ENCODE results near the gene MTFP1.
"Not testable (repeated sequence)": the region's sequence is repeated elsewhere in the genome, so short reads cannot be mapped to it uniquely, and the experiment has no call there.

MTFP1 gene

GRCh38 chr22:30402028-30402765, 23.4 kb upstream of the MTFP1 start:
- DNase-seq, result no peak

- DNase-seq, result not testable (repeated sequence)
These were observed 22.8 kb upstream of the MTFP1 start for GRCh38 chr22:30402766-30403104.

DNA sequence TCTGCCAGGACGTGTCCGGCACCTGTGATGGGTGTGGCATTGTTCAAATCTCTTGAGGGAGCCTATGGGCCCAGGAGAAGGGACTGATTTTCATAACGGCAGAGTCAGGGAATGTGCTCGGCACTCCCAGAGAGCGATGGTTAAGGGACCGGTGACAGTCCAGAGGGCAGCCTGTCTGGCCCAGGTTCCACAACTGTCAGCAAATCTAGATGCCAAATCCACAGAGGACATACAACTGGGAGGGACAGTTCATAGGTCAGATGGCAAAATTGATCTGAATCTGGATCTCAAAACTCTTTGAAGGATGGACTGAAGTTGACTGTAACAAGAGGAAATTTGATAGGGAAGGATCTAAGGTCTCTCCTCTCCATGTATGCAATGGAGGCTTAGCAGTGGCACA, 21.3 kb upstream of the MTFP1 start:
- no peak for DNase-seq

DNA sequence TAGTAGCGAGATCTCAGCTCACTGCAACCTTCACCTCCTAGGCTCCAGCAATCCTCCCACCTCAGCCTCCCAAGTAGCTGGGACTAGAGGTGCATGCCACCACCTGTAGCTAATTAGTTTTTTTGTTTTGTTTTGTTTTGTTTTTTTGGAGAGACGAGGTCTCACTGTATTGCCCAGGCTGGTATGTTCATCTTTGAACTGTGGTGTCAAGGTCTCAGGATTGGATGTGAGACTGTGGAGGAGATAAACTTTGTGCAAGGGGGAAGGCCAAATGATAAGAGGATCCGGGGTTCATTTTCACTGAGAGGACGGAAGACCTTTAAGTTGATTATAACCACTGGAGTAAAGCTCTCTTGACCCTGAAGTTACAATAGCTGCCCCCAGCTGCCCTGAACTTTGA, 19.8 kb upstream of the MTFP1 start:
- no peak for DNase-seq

DNA sequence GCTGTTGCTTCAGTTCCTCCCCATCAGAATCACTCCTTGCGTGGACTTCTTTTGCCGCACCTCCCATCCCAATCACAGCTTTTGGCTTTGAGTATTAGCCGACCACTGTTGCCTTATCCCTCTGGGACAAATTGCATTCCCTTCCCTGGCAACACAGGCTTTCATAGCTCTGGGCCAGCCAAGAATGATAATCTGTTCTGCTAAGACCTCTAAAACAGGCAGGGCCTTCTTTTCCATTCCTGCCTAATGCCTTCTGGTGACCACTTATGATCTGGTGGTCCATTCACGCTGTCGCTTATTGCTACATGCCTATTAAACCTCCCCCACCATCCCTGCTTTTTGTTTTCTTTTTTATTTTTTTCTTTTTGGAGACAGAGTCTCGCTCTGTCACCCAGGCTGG, 19.2 kb upstream of the MTFP1 start:
- DNase-seq, result no peak

DNA sequence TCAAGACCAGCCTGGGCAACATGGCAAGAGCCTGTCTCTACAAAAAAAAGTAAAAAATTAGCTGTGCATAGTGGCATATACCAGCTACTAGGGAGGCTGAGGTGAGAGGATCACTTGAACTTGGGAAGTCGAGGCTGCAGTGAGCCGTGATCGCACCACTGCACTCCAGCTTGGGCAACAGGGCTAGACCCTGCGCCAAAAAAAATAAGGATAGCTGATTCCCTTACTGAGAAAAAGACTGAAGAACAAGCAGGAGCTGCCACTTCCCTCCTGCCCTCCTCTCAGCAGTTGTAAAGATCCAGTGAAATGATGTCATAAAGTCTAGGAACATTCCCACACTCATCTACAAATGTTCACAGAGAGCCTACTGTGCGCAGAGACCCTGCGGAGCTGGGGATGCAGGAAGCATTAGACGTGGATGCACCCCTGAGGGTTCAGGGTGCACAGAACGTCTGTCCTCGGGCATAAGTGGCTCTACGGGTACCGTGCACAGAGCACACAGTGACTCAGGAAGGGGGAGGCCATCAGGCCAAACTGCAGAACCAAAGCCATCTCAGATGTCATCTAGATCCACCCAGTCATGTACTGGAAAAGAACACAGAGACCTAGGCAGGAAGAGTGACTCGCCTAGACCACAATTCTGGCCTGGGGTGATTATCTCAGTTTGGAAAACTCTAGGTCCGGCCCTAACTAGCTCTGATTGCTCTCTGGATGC, 17.0 kb upstream of the MTFP1 start:
- no peak for DNase-seq

DNA sequence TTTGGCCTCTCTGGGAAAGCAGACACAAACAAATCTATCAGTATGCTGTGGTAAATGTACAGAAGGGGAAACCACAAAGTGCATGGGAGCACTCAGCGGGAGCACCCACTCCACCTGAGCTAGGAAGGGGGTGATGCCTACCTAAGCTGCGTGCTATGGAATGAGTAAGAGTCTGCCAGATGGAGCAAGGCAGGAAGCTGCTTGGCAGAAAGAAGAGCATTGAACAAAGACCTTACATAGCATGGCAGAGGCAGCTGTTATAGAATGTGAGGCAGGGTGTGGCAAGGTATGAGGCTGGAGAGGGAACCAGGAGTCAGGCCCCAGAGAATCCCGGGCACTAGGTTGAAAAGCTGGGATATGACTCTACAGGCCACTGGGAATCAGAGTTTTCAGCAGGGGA, 13.8 kb upstream of the MTFP1 start:
- no peak for DNase-seq

DNA sequence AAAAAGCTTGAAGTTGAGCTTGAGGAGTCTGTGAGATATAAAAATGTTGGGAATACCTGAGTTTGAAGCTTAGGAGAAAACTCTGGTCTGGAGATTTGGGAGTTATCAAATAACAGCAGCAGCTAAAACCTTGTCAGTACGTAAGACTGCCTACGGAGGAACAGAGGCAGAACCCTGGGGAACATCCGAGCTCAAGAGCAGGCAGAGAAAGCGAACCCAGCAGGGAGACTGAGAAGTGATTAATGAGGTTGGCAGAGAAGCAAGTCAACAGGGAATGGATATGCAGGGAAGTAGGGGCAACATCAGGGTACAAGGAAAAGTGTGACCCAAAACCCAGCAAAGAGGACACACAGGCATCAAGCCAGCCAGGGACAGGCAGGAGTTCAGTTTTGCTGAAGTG, 12.6 kb upstream of the MTFP1 start:
- DNase-seq, result no peak

GRCh38 chr22:30413745-30414524, 11.6 kb upstream of the MTFP1 start:
- no peak for DNase-seq

DNA sequence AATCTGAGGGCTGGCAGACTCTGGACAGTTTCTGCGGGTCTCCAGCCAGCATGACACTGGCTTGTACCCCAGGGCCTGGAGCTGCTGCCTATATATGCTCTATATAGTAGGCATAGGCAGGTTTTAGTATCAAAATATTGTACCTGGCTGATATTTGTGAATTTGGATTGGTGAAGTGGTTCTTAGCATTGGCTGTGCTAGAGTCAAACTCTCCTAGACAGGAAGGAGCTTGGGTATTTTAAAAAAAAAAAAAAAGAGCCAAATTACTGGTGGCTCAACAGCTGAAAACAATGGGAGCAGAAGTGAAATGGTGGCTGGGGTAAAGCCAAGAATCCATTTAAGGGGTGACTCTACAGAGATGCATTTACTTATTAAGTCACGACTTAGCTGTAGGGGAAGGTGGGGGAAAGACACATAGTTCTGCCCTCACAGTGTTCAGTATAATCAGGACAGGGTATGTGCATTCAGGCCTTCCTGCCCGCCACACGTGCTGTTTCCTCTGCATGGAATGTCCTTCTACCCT, 11.0 kb upstream of the MTFP1 start:
- DNase-seq, result no peak

- DNase-seq, result no peak
These were observed 9.2 kb upstream of the MTFP1 start for GRCh38 chr22:30416403-30416802.

DNA sequence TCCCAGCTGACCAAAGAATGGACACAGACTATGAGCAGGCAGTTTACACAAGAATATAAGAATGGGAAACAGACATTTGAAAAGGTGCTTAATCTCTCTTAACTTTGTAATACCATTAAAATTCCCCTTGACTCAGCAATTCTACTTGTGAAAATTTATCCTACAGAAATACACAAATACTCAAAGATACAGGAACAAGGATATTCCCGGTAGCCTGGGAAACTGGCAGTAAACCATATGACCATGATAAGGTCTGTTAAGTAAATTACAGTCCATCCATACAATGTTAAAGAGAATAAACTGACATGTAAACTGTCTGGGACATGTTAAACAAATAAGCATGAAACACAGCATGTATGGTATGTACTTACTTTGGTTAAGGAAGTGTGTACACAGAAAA, 8.7 kb upstream of the MTFP1 start:
- no peak for DNase-seq

- DNase-seq, result peak; percentile 29
These were observed 5.0 kb upstream of the MTFP1 start for GRCh38 chr22:30420347-30421125.

GRCh38 chr22:30421695-30422480, 3.7 kb upstream of the MTFP1 start:
- no peak for DNase-seq

DNA sequence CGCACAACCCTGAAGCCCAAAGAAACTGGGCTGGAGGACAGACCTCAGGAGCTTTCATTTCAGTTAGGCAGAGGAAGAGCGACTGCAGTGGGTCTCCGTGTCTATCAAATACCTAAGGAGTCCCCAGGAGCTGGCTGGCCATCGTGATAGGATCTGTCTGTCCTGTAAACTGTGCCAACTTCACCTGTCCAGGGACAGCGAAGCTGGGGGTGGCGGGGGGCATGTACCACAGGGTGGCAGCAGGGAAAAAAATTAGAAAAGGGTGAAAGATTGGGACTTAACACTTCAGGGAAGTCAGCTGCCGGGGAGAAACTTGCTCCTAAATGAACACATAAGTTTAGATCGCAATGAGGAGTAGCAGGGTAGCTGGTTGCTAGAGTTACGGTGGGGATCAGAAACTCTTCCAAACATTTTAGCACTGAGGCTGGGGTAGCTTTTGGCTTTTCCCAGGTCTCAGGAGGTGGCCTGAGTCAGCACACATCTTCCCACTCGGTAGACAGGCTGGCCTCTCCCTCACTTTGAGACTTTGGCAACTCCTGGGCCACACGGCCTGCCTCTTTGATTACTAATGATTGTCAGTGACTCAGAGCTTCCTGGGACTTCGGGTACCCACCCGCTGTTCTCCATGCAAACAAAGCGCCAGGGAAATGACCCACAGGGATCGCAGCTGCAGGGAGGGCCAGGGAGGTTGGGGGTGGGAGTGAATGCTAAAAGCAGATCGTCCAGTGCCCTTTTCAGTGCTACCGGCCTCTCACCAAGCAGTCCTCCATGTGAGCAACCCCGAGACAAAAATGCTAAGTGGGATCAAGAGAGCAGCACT, 2.9 kb upstream of the MTFP1 start:
- peak; percentile 80 for DNase-seq

DNA sequence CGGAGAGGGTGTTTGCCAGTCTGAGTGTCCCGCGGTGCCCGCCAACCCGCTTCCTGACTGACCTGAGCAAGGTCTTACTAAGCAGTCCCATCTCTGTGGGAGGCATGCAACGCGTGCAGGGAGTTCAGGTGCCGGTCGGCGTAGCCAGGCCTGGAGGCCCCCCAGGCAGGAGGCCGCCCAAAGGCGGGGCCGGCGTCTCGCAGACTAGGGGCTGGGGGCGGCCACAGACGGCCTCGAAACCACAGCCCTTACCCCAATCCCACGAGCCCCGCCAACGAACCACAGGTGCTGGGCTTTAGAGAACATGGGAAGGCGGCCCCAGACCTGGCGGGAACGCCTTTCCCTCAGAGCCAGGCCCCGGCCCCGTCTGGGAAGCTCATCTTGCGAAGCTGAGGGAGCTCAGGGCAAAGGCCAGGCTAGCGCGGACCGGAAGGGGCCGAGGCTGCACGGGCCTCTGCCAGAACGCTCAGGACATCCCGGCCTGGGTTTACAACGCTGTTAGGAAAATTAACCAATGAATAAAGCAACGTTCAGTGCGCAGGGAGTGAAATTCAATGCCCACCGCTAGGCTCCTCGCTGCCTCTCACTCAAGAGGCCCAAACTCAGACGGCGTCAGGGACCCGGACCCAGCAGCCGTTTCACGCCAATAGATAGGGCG, 2.1 kb upstream of the MTFP1 start:
- peak; percentile 81 for DNase-seq

- peak; percentile 99 for DNase-seq
These were observed 1.5 kb upstream of the MTFP1 start for GRCh38 chr22:30423959-30424533.

DNA sequence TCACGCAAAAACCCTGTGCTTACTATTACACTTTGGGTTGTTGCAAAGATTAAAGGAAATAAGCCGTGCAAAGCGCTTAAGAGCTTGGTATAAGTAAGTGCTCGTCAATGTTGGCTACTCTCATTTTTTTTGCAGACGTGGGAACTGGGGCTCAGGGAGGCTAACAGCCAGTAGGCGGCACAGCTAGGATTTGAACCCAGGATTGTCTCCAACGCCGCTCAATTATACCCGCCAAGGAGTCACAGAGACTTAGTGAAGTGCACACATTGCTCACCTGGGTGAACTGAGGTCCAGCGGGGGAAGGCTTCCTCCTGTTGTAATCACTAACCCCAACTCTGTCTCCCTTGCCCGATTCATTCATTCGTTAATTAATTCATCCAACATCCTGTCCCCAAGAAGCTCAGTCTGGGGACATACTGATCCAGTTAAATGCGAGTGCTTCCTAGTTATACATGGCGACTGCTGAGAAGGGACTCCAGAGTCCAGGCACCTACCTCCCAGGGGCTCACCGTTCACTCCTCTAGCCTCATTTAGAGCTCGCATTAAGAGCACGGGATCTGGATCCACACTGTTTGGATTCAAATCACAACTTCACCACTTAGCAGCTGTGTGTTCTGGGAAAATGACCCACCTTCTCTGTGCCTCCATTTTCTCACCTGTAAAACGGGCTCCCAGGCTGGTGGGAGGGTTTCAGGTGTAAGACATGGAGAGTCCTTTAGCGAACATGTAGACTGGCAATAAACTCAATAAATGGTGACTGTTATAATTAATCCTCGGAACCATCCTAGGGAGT, 838 bp upstream of the MTFP1 start:
- DNase-seq, result no peak

DNA sequence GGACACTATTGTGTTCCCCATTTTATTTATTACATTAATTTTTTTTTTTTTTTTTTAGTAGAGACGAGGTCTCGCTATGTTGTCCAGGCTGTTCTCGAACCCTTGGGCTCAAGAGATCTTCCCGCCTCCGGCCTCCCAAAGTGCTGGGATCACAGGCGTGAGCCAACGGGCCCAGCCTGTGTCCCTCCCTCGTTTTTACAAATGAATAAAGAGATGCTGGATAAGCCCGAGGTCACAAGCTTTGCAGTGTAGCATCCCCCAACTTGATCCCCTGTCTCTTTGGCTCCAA, 297 bp upstream of the MTFP1 start:
- DNase-seq, result no peak
